Cerebellar nuclear complex (tissue), 1 donor: ENCODE measurements around the gene TRERF1.

ENCODE experiments used
- DNase-seq, 2 experiments: peaks; one replicate each; lab custom pipeline; 2025; lab: John Stamatoyannopoulos, UW

TRERF1 gene

DNA sequence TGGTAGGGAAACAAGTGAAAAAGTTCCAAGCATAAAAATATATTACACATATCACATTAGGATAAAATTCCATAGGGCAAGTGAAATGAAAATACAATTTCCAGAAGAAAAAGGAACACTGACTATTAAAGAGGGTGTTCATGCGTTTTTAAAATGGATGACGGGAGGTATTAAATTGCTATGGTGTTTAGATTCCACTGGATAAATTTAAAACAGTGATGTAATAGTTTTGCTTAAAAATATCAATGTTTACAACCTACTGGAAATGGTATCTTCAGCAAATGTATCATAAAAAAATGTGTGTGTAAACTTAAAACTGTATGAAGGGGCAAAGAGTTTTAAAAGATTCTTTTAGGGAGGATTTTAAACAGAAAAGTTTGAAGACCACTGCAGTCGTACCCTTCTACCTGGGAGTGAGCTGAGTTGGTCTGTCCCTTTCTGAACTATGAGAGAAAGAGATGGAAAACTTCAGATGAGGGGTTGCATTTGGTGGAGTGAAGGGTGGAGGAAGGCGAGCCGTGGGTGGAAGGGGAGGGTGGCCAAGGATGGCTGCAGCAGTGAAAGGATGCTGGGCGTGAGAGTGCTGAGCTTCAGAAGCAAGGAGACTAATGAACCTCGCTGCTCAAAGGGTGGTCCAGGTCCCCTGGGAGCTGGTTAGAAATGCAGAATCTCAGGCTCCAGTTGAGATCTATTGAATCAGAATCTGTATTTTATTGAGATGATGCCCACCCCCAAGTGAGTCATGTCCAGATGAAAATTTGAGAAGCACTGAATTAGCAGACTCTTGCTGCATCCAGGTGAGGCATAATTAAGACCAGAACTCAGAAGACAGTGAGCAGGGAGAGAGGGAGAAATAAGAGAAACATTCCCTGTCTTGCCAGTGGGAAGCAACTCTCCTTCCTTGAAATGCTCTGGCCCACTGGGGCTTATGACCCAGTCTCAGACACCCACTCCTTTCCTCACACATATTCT is 179.6 kb downstream of the TRERF1 start:
- no peak for DNase-seq

GRCh38 chr6:42269974-42270510 is 181.7 kb downstream of the TRERF1 start:
- no peak for DNase-seq

DNA sequence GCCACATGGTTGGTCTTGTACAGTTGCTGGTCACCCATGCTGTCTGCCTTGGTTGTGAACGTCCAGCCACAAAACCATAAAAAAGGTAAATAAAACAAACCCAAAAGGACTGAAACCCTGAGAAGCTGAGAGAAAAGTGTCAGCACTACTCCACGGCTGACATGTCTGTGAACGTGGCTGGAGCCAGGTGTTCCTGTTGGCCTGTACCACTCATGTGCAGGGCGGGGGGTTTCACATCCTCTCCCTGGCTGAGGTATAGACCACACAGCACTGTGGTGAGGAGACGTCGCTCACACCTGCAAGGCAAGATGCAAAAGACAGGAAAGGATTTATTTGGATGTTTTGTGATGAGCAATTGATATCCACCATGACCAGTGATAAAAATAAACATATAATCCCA is 182.2 kb downstream of the TRERF1 start:
- no peak for DNase-seq

- no peak for DNase-seq
Observed at GRCh38 chr6:42268835-42269204, 182.9 kb downstream of the TRERF1 start.

DNA sequence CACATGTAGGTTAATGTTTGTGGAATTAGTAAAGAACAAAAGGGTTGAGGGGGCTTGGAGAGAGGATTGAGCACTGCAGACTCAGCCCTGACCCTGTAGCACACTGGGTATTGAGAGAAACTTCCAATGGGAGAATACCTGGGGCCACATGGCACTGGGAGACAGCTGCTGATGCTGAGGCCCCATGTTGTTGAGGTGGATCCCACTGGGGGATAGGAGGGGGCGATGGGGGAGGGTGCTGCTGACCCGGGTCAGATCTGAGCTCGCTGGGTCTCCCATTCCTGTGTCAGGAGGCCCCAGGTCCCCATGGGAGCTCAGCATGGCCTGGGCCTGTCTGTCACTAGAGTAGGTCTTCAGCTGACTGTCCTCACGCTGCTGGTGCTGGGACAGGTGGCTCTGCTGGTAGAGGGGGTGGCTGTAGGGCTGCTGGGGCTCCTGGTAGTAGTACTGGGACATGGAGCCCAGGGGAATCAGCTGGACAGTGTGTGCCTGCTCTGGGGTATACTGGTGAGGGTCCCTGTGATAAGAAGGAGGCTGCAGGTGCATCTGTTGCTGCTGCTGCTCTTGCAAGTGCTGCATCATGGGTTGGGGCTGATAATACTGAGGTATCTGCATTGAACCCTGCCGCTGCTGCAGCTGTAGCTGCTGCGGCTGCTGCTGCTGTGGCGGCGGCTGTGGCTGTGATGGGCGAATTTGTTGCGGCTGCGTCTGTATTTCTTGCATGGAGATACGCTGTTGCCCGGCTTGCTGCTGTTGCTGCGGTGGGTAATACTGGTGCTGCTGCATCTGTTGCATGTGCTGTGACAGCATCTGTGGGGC is 183.5 kb downstream of the TRERF1 start:
- no peak for DNase-seq

GRCh38 chr6:42266538-42266937 is 185.2 kb downstream of the TRERF1 start:
- no peak for DNase-seq

DNA sequence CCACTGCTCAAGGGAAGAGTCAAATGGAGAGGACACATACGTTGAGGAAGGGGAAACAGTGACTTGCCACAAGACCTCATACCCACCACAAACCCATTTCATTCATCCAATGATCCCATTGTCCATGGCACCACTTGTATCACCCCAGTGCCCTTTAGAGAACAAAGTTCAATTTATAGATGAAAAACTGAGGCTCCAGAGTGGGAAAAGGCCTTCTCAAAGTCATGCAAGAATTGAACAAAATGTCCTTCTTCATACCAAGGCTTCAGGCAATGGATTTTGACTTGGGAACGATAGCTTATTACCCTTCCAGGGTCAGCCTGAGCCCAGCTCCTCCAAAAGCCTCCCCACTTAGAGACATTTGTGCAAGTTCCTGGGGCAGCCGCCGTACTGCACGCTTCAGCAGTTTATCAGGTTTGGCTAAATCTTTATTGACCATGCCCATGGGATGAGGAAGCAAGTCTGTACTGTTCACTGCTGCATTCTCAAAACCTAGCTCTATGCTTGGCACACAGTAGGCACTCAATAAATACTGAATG is 186.8 kb downstream of the TRERF1 start:
- DNase-seq, result no peak

- DNase-seq, result no peak
Observed at GRCh38 chr6:42264162-42264851, 187.4 kb downstream of the TRERF1 start.

GRCh38 chr6:42263165-42263728 is 188.5 kb downstream of the TRERF1 start:
- DNase-seq, result no peak

- no peak for DNase-seq
Observed at GRCh38 chr6:42260972-42261371, 190.8 kb downstream of the TRERF1 start.

DNA sequence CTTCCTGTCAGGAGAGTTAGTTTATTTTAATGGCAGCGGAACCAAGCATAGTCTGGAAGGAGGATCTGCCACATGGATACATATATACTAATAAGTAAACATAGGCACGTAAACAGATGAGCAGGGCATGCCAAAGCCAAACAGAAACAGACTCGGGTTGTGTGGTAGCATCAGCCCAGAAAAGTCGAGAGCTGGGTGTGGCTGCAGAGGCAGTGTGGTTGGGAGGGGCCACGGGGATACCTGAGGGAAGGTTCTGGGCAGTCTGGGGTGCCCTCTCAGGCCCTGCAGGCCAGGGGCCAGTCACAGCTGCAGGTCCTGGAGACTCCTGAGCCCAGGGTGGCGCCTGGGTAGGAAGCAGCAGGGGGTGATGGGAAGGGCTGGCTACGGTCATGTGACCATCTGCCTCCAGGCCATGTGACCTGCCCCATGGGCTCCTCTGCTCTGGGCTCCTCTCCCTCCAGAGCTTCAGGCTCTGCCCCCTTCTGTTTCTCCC is 191.3 kb downstream of the TRERF1 start:
- DNase-seq, result no peak

- DNase-seq, result no peak
Observed at GRCh38 chr6:42259841-42260395, 191.8 kb downstream of the TRERF1 start.

- no peak for DNase-seq
Observed at GRCh38 chr6:42259286-42259685, 192.4 kb downstream of the TRERF1 start.

GRCh38 chr6:42257614-42258013 is 194.1 kb downstream of the TRERF1 start:
- no peak for DNase-seq

DNA sequence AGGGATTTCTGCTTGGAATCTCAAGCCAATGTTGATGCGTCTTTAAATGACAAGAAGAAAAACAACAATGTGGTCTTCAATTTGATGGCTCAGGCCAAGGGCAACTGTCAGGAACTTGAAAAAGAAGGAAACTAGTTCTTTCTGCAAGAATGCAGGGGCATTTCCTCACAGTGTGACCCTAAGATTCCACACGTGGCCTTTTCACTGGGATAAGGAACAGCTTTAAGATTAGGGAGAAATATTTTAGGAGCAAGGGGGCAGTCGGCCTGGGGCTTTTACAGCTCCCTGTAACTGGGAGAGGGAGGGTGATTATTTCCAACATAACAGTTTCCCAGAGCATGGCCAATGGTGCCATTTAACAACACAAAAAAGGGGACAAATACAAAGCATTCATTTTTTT is 194.7 kb downstream of the TRERF1 start:
- DNase-seq, result no peak

- no peak for DNase-seq
Observed at GRCh38 chr6:42255050-42255449, 196.7 kb downstream of the TRERF1 start.

DNA sequence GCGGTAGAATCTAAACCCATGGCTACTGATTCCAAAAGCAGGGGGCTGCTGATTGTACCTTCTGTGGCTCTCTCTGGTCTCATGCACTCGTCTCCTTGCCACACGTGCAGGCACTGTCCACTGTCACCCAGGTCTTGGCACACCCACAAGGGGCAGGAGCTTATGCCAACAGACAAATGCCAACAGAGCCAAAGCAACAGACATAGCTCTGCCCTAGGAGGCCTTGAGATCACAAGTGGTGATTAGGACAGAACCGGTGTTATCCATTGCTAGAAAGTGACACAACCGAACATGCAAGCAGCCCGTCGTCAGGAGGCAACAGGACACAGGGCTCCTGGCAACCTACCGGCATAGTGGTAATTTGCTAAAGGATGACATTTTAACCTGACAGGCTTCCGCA is 197.2 kb downstream of the TRERF1 start:
- no peak for DNase-seq

- no peak for DNase-seq
Observed at GRCh38 chr6:42251911-42252637, 199.7 kb downstream of the TRERF1 start.

DNA sequence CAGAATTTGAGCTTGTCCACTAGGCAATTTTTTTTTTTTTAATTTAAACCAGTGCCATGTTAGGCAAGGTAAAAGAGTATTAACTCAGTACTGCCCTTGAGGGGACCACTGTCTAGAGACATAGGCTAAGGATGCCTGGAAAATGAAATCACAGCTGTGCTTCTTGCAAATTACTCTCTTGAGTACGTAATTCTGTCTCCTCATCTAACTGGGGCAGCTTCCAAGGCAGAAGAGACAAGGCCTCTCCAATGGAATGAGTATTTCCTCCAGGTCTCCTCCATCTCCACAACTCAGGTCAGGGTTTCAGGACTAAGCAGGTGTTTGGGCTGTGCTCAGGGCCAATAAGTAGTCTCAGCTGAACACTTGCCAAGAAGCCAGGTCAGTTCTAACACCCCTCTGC is 200.2 kb downstream of the TRERF1 start:
- DNase-seq, result no peak

- DNase-seq, result no peak
Observed at GRCh38 chr6:42250274-42250931, 201.3 kb downstream of the TRERF1 start.
